ENCODE measurements around the gene EDIL3. TPM values are rescaled to one million over a fixed set of nuclear protein-coding genes. Genes with fewer than 3 reads are reported as not detected.

Gene EDIL3
- total RNA-seq, 2 experiments from 2014 or later, result not detected

DNA sequence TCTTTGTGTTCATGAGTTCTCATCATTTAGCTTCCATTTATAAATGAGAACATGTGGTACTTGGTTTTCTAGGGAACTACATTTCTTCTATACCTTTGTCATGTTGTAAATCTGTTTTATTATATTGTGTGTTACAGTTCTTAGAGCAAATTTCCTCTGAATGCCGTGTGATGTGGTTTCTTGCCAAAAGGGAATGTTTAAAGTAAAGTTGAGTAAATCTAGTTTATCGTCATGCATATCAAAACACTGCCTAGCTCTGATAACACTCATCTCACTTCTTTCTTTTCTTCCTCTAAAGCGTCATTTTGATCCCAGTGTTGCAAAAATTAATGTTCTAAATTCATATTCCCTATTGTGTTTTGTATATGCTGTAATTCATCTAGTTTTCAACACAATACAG, 368.6 kb downstream of the EDIL3 start:
- Mint-ChIP-seq H3K4me1 (no peaks in the 10 kb centered on the region), H3K27me3 (no peaks in the 10 kb centered on the region), H3K4me3 (no peak overlapping the region), H3K27ac (no peak overlapping the region), H3K9me3 (no peaks in the 10 kb centered on the region), H3K36me3 (ENCODE audit: low read depth) (no peaks in the 10 kb centered on the region)
- ChIA-PET CTCF (no interaction called here), POLR2A (no interaction called here)
- DNase-seq, result no peak

DNA sequence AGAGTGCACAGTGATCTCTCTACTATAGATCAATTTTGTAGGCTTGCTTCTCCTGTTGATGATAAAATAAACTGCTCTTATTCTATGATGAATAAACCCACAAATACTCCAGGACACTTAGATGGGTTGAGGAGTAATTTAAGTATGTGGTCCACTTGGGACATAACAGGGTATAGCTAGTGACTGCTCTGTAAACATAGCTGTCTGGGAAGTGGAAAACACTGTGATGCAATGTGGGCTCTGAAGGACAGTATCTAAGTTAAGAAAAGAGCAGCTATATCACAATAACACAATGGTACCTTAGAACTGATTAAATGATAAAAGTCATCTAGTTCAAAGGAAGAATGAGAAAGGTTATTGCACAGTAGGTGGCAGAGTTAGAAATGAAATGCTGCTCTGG, 369.7 kb downstream of the EDIL3 start:
- no peak overlapping the region for H3K27ac Mint-ChIP-seq
- CTCF ChIA-PET, result no interaction called here
- no peaks in the 10 kb centered on the region for H3K9me3 Mint-ChIP-seq
- POLR2A ChIA-PET, result no interaction called here
- H3K27me3 Mint-ChIP-seq, result no peaks in the 10 kb centered on the region
- H3K4me1 Mint-ChIP-seq, result no peaks in the 10 kb centered on the region
- H3K36me3 Mint-ChIP-seq (ENCODE audit: low read depth), result no peaks in the 10 kb centered on the region
- no peak for DNase-seq
- no peak overlapping the region for H3K4me3 Mint-ChIP-seq

DNA sequence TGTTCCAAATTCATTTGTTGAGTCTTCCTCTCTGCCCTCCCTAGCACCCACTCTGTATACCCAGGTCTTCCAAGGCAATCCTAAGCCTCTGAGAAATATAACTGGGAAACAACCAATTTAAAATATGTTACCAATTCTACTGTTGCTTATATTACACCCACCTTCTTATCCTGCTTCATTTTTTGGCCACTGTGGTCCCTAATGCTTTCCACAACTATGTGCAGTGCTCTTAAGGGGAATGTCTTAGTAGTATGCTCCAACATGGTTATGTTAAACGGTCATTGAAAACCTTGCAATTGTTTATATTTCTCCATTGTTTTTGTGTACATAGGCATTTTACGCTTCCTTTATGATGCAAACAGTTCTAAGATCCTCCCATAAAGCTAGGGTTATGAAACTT, 390.9 kb downstream of the EDIL3 start:
- Mint-ChIP-seq H3K36me3 (ENCODE audit: low read depth) (no peaks in the 10 kb centered on the region), H3K27ac (no peak overlapping the region), H3K27me3 (no peaks in the 10 kb centered on the region), H3K4me3 (no peak overlapping the region), H3K4me1 (no peaks in the 10 kb centered on the region), H3K9me3 (no peaks in the 10 kb centered on the region)
- ChIA-PET CTCF (no interaction called here), POLR2A (no interaction called here)
- no peak for DNase-seq

DNA sequence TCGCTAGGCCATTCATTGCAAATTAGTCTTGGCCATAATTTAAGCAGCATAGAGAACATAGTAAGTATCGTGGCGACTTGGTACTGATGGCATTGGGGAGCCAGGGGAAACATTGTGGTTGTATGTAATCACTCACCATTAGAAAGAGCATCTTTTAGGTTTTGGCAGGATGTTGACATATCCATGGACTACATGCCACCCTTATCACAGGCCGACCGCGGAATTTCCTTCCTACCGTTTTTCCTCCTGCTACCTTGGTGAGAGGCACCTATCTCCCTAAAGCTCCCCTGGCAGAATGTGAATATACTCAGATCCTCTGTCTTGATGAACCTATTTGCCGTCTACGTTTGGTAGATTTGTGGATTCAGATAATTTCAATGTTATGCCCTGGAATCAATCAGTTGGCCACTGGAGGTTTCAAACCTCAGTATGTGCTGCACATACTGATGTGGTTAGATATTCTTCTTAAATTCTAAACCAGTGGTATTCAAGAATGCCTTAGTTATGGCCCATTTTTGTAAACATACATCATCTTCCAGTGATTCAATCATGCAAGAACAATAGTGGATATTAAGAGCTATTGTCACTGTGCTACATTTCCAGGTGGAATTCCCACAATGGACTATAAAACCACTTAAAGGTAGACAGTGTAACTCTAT, 393.0 kb downstream of the EDIL3 start:
- no peaks in the 10 kb centered on the region for H3K27me3 Mint-ChIP-seq
- no peaks in the 10 kb centered on the region for H3K9me3 Mint-ChIP-seq
- no peaks in the 10 kb centered on the region for H3K4me1 Mint-ChIP-seq
- DNase-seq, result no peak
- no peak overlapping the region for H3K4me3 Mint-ChIP-seq
- H3K27ac Mint-ChIP-seq, result no peak overlapping the region
- POLR2A ChIA-PET, result no interaction called here
- H3K36me3 Mint-ChIP-seq (ENCODE audit: low read depth), result no peaks in the 10 kb centered on the region
- CTCF ChIA-PET, result no interaction called here

DNA sequence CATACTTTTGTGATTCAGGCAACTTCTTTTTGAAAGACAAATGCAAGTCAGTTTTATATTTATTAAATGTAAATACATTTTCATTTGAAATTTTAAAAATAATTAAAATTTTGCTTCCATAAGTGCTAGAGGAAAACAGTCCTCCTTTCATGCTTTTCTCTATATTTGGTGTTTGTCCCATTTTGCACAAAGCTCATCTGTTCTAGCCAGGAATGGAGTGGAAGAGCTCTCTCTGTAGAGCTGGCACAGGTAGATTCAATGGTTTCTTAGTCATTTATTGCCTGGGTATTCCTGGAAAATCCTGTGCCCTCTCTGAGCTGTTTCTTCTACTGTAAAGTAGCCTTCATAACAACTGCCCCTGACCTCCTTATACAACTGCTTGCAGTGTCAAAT, 396.4 kb downstream of the EDIL3 start:
- H3K4me3 Mint-ChIP-seq, result no peak overlapping the region
- H3K4me1 Mint-ChIP-seq, result no peaks in the 10 kb centered on the region
- H3K36me3 Mint-ChIP-seq (ENCODE audit: low read depth), result no peaks in the 10 kb centered on the region
- no peaks in the 10 kb centered on the region for H3K9me3 Mint-ChIP-seq
- DNase-seq, result no peak
- no peaks in the 10 kb centered on the region for H3K27me3 Mint-ChIP-seq
- CTCF ChIA-PET, result no interaction called here
- POLR2A ChIA-PET, result no interaction called here
- H3K27ac Mint-ChIP-seq, result no peak overlapping the region

DNA sequence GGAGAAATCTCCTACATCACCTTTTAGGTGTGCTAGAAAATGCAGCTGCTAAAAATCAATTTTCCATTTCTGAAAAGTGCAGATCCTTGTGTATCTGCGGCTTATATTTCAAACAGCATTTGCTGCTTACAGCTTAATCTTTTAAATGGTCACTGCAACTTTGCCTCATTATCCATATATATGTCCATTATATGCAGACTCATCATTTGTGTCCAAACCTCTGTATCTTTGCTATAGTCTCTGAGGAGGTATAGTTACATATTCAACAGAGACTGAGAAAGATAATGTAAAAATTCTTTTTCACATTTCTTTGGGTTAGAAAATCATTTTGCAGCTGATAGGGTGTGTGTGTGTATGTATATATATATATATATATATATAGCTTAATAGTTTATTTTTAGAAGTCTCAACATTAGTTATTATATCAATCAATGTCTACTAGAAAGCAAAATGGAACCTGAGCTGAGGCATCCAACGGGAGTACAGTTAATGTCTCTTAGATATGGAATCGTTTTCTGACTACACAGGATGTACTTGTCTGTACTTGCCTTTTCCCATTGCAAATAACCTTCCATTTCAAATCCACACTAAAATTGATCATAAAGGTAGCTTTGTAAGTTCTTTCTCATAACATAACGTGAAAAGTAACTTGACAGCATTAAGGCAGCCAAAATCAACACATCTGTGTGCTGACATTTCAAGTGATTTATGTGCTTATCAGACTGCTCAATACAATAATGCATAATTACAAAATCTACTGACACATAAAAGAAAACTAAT, 397.0 kb downstream of the EDIL3 start:
- Mint-ChIP-seq H3K27ac (no peak overlapping the region), H3K27me3 (no peaks in the 10 kb centered on the region), H3K4me3 (no peak overlapping the region), H3K9me3 (no peaks in the 10 kb centered on the region), H3K4me1 (no peaks in the 10 kb centered on the region), H3K36me3 (ENCODE audit: low read depth) (no peaks in the 10 kb centered on the region)
- ChIA-PET CTCF (no interaction called here), POLR2A (no interaction called here)
- no peak for DNase-seq

DNA sequence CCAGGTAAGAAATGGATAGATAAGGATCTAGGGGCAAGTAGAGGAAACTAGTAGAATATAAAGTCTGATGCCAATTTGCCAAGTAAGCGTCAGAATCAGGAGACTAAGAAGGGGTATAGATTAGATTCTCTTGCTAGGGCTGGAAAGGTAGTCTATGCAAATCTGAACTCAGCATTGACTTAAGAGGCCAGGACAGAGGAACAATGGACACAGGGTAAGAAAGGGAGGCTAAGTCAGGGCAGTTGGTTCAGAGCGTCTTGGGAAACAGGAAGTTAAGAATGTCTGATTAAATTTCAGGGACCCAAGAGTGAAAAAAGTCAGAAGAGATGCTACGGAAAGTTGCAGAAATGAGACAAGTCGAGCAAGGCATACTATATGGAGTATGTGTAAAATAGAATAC, 400.8 kb downstream of the EDIL3 start:
- no peaks in the 10 kb centered on the region for H3K27me3 Mint-ChIP-seq
- H3K36me3 Mint-ChIP-seq (ENCODE audit: low read depth), result no peaks in the 10 kb centered on the region
- H3K4me1 Mint-ChIP-seq, result no peaks in the 10 kb centered on the region
- no peak overlapping the region for H3K4me3 Mint-ChIP-seq
- H3K9me3 Mint-ChIP-seq, result no peaks in the 10 kb centered on the region
- H3K27ac Mint-ChIP-seq, result no peak overlapping the region
- CTCF ChIA-PET, result no interaction called here
- DNase-seq, result no peak
- POLR2A ChIA-PET, result no interaction called here

DNA sequence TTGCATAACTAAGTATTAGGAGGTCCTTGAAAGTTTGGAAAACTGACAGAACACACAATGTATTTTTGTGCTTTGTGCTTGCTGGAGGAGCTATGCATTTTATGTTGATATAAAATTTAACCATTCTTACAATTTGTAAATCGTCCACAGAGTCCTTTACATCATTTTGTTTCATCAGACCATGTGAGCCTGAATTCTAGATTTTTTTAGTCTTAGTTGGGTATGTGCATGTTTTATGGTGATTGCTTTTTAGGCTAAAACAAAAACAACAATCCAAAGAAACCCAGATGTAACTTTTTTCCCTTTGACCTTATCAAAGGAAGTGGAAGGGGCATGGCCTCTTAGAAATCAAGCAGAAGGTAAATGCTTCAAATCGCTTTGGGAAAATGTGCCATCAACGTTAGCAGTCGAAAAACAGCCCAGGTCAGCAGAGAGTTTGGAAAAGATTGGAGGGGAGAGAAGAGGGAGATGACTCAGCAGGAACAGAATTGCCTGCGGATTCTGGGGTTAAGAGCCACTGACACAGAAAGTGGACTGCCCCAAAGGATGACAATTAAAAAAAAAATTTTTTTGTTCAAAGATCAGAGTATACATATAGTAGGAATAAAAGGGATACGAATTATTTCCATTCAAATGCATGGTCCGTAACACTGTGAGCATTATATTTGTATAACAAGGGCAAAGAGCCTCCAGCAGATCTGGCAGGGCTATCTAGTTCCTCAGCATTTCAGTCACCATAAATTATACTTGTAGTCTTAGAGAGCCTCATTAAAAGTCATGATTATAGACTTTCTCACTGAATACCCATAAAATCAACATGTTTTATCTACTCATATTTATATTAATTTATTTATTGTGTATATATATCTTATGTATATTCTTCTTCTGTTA, 410.5 kb downstream of the EDIL3 start:
- CTCF ChIA-PET, result no interaction called here
- H3K9me3 Mint-ChIP-seq, result no peaks in the 10 kb centered on the region
- no peak overlapping the region for H3K4me3 Mint-ChIP-seq
- POLR2A ChIA-PET, result no interaction called here
- H3K27ac Mint-ChIP-seq, result no peak overlapping the region
- no peaks in the 10 kb centered on the region for H3K27me3 Mint-ChIP-seq
- no peaks in the 10 kb centered on the region for H3K4me1 Mint-ChIP-seq
- no peak for DNase-seq
- no peaks in the 10 kb centered on the region for H3K36me3 Mint-ChIP-seq (ENCODE audit: low read depth)

DNA sequence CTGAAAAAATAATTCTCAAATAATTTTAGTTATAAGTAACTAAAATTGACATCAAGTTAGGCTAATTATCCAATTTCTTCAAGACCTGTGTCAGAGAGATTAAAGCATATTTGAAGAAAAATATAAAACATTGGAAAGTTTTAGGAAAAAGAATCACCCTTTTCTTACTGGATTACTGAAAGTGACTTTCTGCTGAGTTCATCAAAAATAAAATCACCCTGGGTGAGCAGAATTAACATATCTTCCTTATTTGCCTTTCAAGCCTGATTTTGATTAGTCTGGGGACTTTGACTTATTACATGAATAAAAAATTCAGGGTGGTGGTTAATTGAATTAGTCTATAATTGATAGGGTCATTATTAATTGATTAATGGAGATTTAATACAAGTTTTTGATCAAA, 411.8 kb downstream of the EDIL3 start:
- Mint-ChIP-seq H3K36me3 (ENCODE audit: low read depth) (no peaks in the 10 kb centered on the region), H3K27ac (no peak overlapping the region), H3K27me3 (no peaks in the 10 kb centered on the region), H3K4me1 (no peaks in the 10 kb centered on the region), H3K4me3 (no peak overlapping the region), H3K9me3 (no peaks in the 10 kb centered on the region)
- ChIA-PET POLR2A (no interaction called here), CTCF (no interaction called here)
- DNase-seq, result no peak

DNA sequence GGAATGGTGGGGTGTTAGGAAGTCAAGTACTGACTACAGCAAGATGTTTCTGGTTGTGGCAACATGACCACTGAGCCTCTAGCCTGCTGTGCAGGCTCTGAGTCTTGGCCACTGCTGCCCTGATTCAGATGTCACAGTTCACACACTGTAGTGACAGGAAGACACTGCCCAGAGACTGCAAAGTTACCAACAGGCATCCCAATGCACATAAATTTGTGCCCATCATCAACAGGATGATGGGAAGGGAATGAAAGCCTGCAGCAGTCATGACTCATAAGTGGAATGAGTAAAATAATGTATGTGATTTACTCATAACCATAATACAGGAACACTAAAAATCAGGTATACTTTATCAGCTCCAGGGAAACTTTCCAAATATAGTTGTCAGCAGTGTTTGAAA, 412.4 kb downstream of the EDIL3 start:
- DNase-seq, result no peak
- Mint-ChIP-seq H3K9me3 (no peaks in the 10 kb centered on the region), H3K27ac (no peak overlapping the region), H3K4me3 (no peak overlapping the region), H3K4me1 (no peaks in the 10 kb centered on the region), H3K27me3 (no peaks in the 10 kb centered on the region), H3K36me3 (ENCODE audit: low read depth) (no peaks in the 10 kb centered on the region)
- ChIA-PET POLR2A (no interaction called here), CTCF (no interaction called here)

DNA sequence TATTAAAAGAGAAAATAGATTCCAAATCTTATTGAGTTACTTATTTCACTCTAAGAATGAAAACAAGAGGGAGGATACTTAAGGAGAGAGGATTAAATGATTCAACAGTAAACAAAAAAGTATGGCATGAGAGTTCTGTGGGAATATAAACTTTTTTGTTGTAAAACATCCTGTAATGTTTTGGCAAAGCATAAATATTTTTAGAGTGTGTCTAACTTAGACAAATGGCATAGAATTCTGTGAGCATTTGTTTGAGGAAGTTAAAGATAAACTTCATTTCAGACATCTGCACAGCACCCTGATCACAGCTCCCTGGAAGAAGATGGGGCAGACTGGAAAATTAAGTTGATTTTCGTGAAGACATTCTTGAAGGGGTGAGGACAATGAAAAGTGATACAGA, 417.3 kb downstream of the EDIL3 start:
- Mint-ChIP-seq H3K36me3 (ENCODE audit: low read depth) (no peaks in the 10 kb centered on the region), H3K4me3 (no peak overlapping the region), H3K27ac (no peak overlapping the region), H3K27me3 (no peaks in the 10 kb centered on the region), H3K9me3 (no peaks in the 10 kb centered on the region), H3K4me1 (no peaks in the 10 kb centered on the region)
- no peak for DNase-seq
- POLR2A ChIA-PET, result no interaction called here
- CTCF ChIA-PET, result no interaction called here

DNA sequence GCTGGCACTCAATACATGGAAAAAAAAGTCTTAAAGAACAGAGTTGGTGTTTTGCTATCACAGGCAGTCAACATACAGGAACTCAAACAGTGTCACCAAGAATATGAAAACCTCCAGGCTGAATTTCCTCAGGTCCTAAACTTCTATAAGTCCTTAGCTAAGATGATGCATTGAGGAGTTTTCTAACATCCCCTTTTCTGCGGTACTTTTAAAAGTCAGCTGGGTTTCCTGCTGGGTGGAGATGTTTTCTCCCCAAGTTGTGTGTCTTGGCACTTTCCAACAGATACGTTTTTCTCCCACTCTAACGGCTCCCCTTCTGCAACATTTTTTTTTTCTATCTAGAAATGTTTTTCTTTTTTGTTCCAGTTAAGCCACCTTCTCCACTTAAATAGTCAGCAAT, 419.2 kb downstream of the EDIL3 start:
- Mint-ChIP-seq H3K27ac (no peak overlapping the region), H3K9me3 (no peaks in the 10 kb centered on the region), H3K4me1 (no peaks in the 10 kb centered on the region), H3K27me3 (no peaks in the 10 kb centered on the region), H3K36me3 (ENCODE audit: low read depth) (no peaks in the 10 kb centered on the region), H3K4me3 (no peak overlapping the region)
- DNase-seq, result no peak
- CTCF ChIA-PET, result no interaction called here
- POLR2A ChIA-PET, result no interaction called here

DNA sequence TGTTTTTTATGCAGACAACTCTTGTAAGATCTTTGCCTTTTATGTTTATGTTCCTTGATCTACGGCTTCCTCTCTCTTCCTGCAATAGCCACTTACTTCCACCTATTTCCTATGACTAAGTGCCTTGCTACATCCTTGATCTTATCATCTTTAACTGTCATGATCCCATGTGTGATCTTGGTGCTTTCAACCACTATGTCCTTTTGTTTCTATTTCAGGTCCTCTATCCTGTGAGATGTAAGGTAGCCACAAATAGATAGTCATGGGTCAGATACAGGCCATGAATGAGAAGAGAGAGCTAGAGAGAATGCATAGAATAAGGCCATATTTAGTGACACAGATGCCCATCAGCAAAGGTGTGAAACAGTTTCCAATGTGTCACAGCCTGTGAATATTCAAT, 420.4 kb downstream of the EDIL3 start:
- no peak for DNase-seq
- Mint-ChIP-seq H3K4me1 (no peaks in the 10 kb centered on the region), H3K9me3 (no peaks in the 10 kb centered on the region), H3K27me3 (no peaks in the 10 kb centered on the region), H3K27ac (no peak overlapping the region), H3K4me3 (no peak overlapping the region), H3K36me3 (ENCODE audit: low read depth) (no peaks in the 10 kb centered on the region)
- ChIA-PET CTCF (interaction anchor here (0.6 kb wide), 1 partner anchor 26 kb away, joined by 5 read pairs; no protein-coding TSS in a partner anchor), POLR2A (no interaction called here)
